Sigmoid colon (tissue), 7 donors: ENCODE measurements around the gene KCNB1. TPM values are rescaled to one million over a fixed set of nuclear protein-coding genes. Genes with fewer than 3 reads are reported as not detected.

ENCODE experiments used
- DNase-seq: peaks from one replicate; pipeline ENCODE4 v3.0.0-alpha.2; 2019
- H3K27ac ChIP-seq, 4 donors: fragments of 200-600 bp; sonication (generic); one replicate each; pipeline ENCODE4 v1.5.1; 2016 to 2019; ENCODE audit warnings: mild to moderate bottlenecking in 1 of 4
- H3K27me3 ChIP-seq, 3 donors: fragments of 200-600 bp; sonication (generic); one replicate each; pipeline ENCODE4 v1.5.1; 2019; ENCODE audit warnings: mild to moderate bottlenecking in 1 of 3
- H3K36me3 ChIP-seq, 4 donors: fragments of 200-600 bp; sonication (generic); one replicate each; pipeline ENCODE4 v1.5.1; 2016 to 2019
- H3K4me1 ChIP-seq, 4 donors: fragments of 200-600 bp; sonication (generic); one replicate each; pipeline ENCODE4 v1.5.1; 2017 to 2019
- H3K4me3 ChIP-seq, 4 donors: fragments of 200-600 bp; sonication (generic); one replicate each; pipeline ENCODE4 v1.5.1; 2017 to 2019; ENCODE audit warnings: mild to moderate bottlenecking in 2 of 4, moderate library complexity in 1 of 4
- H3K9me3 ChIP-seq, 4 donors: fragments of 200-600 bp in 3 of 4; sonication (generic) in 3 of 4; one replicate each; pipeline versions ENCODE4 v1.5.1 to v1.6.1; 2013 to 2019
- EP300 ChIP-seq, 4 donors: sonication (generic); formaldehyde crosslinking; IDR thresholded peaks; one replicate each; pipeline ENCODE4 v1.6.1; 2017; ENCODE audit warnings: antibody characterized with exemption in 4 of 4
- POLR2A ChIP-seq, 2 donors: fragments of 450-650 bp; IDR thresholded peaks; one replicate each; pipeline ENCODE4 v1.6.1; 2016; ENCODE audit warnings: antibody characterized with exemption in 2 of 2, mild to moderate bottlenecking in 2 of 2, moderate library complexity in 2 of 2
- POLR2AphosphoS5 ChIP-seq, 4 donors: sonication (generic); formaldehyde crosslinking; IDR thresholded peaks; one replicate each; pipeline ENCODE4 v1.6.1; 2017; ENCODE audit warnings: antibody characterized with exemption in 4 of 4
- WGBS, 2 donors: extraction: QIAGEN DNeasy Blood & Tissue Kit; methylation state at CpG; one replicate each; pipeline ENCODE4 v1.1.7; 2013; 5-methylcytosine and 5-hydroxymethylcytosine counted together
- intact Hi-C: fragments of 100-400 bp; cut with DNase I; formaldehyde crosslinking; loops from one replicate; pipeline ENCODE4 v1.15.1; 2023
- polyA plus RNA-seq, 3 donors: library from polyadenylated mRNA; stranded (reverse); fragments of 200-250 nt; gene quantifications; one replicate each; pipeline ENCODE4 v1.2.3, GENCODE V29; 2013
- total RNA-seq, 4 donors: library from RNA; depleted of rRNA; stranded (reverse); fragments of >200 nt; gene quantifications; one replicate each; pipeline ENCODE4 v1.1.0, GENCODE V29; 2016
- TF ChIP-seq, protein P1 (sequence below), 4 experiments: fragments of 450-650 bp in 3 of 4; fragments of 200-600 bp in 1 of 4; IDR thresholded peaks; one replicate each; pipeline ENCODE4 v1.5.1; 2016 to 2019; ENCODE audit warnings: antibody characterized with exemption in 4 of 4, mild to moderate bottlenecking in 3 of 4, moderate library complexity in 2 of 4
- donor health status: healthy with polysubstance abuse.
- donor health status: Bipolar disorder and iron deficiency.
- donor health status: healthy.

The KCNB1 gene
- total and polyA plus RNA-seq, 7 donors: under 0.01 to 20.6 (median 14.6) TPM; not detected in 1

DNA sequence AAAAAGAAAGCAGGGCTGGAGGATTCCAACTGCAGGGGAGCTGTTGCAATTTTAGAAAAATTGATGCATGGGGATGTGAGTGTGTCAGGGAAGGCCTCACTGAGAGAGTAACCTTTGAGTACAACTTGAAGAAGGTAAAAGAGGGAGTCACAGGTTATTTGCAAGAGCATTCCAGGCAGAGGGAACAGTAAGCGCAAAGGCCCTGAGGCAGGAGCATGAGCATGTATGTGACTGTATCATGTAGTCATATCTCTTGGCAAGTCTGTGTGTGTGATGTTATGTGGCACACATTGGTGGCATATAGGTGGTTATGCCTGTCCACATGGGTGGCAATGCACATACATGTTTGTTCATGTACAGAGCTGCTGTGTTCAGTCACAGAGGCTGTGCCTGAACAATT, 133.4 kb downstream of the KCNB1 start:
- no peak overlapping the region for H3K4me3 ChIP-seq
- H3K9me3 ChIP-seq: no peaks in the 10 kb centered on the region
- no peak for DNase-seq
- H3K27ac ChIP-seq: peak overlapping the region in 3 of 4 donors; percentile 76 to 89 (median 78)
- intact Hi-C loops: no loop called here
- peaks cover 0 to 58% (median 50%) of the 10 kb centered on the region in 4 donors for H3K4me1 ChIP-seq
- 95 to 100% methylated on average over 1 of the region's 1 CpG for WGBS, 2 donors
- H3K36me3 ChIP-seq: no peaks in the 10 kb centered on the region
- no peaks in the 10 kb centered on the region for H3K27me3 ChIP-seq
- TF ChIP-seq POLR2AphosphoS5 (IDR thresholded peaks at IDR 0.05) (no peak), EP300 (IDR thresholded peaks at IDR 0.05) (no peak), POLR2A (IDR thresholded peaks at IDR 0.05) (no peak)
- TF ChIP-seq, protein P1, sequence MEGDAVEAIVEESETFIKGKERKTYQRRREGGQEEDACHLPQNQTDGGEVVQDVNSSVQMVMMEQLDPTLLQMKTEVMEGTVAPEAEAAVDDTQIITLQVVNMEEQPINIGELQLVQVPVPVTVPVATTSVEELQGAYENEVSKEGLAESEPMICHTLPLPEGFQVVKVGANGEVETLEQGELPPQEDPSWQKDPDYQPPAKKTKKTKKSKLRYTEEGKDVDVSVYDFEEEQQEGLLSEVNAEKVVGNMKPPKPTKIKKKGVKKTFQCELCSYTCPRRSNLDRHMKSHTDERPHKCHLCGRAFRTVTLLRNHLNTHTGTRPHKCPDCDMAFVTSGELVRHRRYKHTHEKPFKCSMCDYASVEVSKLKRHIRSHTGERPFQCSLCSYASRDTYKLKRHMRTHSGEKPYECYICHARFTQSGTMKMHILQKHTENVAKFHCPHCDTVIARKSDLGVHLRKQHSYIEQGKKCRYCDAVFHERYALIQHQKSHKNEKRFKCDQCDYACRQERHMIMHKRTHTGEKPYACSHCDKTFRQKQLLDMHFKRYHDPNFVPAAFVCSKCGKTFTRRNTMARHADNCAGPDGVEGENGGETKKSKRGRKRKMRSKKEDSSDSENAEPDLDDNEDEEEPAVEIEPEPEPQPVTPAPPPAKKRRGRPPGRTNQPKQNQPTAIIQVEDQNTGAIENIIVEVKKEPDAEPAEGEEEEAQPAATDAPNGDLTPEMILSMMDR (IDR thresholded peaks at IDR 0.05): no peak

DNA sequence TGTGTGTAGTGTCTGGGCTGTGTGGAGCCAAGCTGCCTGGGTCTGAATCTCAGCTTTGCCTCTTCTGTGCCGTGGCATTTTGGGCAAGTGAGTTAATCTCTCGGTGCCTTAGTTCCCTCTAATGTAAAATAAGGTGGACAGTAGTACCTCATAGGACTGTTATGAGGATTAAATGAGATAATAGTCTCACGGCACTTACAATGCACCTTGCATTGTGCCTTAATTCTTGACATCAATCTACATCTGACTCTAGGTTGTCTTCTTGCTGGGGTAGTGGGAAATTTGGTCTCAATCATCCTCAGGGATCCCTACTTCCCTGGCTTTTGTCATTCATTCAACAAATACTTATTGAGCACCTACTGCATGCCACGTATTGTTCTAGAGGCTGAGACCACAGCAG, 133.9 kb downstream of the KCNB1 start:
- intact Hi-C loops: no loop called here
- TF ChIP-seq POLR2AphosphoS5 (IDR thresholded peaks at IDR 0.05): no peak
- TF ChIP-seq, protein P1 (IDR thresholded peaks at IDR 0.05): no peak
- TF ChIP-seq POLR2A (IDR thresholded peaks at IDR 0.05): no peak
- TF ChIP-seq EP300 (IDR thresholded peaks at IDR 0.05): no peak
- 82 to 88% methylated on average over 4 of the region's 4 CpGs for WGBS, 2 donors

DNA sequence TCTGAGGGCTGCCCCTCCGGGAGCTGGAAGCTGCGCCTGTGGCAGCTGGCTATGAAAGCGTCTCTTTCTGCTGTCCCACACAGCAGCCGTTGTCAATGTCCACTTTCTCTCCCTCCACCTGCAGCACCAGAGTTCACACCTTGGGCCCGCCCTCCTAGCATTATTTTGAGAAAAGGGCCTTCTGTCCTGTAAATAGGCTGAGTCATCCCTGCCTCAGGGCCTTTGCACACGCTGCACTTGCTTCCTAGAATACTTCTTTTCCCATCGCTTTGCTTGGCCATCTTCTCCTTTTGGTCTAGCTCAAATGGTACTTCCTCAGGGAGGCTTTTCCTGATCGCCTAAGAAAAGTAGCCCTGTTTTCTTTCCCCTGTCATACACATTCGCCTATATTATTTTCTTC, 135.3 kb downstream of the KCNB1 start:
- Histone ChIP-seq H3K27me3 (no peaks in the 10 kb centered on the region), H3K9me3 (no peaks in the 10 kb centered on the region), H3K4me1 (peaks cover 0 to 58% (median 44%) of the 10 kb centered on the region in 4 donors), H3K36me3 (no peaks in the 10 kb centered on the region), H3K4me3 (no peak overlapping the region), H3K27ac (peak overlapping the region in 3 of 4 donors; percentile 24 to 89 (median 74))
- DNase-seq: no peak
- no peak for TF ChIP-seq POLR2A (IDR thresholded peaks at IDR 0.05)
- no peak for TF ChIP-seq EP300 (IDR thresholded peaks at IDR 0.05)
- no peak for TF ChIP-seq POLR2AphosphoS5 (IDR thresholded peaks at IDR 0.05)
- TF ChIP-seq, protein P1 (IDR thresholded peaks at IDR 0.05): no peak
- intact Hi-C loops: no loop called here
- WGBS, 2 donors: 88 to 94% methylated on average over 9 of the region's 9 CpGs

More for the DNA sequence above, 133.9 kb downstream of the KCNB1 start:
- peak overlapping the region in 3 of 4 donors; percentile 23 to 89 (median 78) for H3K27ac ChIP-seq
- H3K4me3 ChIP-seq: no peak overlapping the region
- peaks cover 0 to 60% (median 52%) of the 10 kb centered on the region in 4 donors for H3K4me1 ChIP-seq
- H3K36me3 ChIP-seq: no peaks in the 10 kb centered on the region
- no peak for DNase-seq
- no peaks in the 10 kb centered on the region for H3K27me3 ChIP-seq
- no peaks in the 10 kb centered on the region for H3K9me3 ChIP-seq

DNA sequence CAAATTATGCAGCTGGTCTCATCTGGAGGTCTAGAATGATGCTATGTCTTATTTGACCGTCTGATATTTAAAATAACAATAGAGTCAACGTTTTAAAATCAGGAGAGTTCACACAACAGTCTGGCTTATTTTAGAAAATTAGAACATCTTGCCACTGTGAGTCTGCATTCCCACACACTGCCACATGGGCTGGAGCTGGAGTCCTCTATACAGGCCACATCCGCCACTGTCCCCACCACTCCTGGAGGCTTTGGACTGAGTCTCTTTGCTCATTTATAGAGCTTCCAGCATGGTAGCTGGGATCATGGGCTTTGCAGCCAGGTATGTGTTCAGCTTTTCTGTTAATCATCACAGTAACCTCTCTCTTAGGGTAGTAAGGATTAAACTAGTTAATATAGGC, 135.8 kb downstream of the KCNB1 start:
- intact Hi-C loops: no loop called here
- Histone ChIP-seq H3K4me3 (no peak overlapping the region), H3K36me3 (no peaks in the 10 kb centered on the region), H3K9me3 (no peaks in the 10 kb centered on the region), H3K4me1 (peaks cover 0 to 54% (median 42%) of the 10 kb centered on the region in 4 donors), H3K27me3 (no peaks in the 10 kb centered on the region), H3K27ac (peak overlapping the region in 3 of 4 donors; percentile 74 to 89 (median 77))
- WGBS, 2 donors: 78 to 83% methylated on average over 3 of the region's 3 CpGs
- TF ChIP-seq, protein P1 (IDR thresholded peaks at IDR 0.05): no peak
- TF ChIP-seq POLR2A (IDR thresholded peaks at IDR 0.05) (no peak), EP300 (IDR thresholded peaks at IDR 0.05) (no peak), POLR2AphosphoS5 (IDR thresholded peaks at IDR 0.05) (no peak)
- DNase-seq: no peak

DNA sequence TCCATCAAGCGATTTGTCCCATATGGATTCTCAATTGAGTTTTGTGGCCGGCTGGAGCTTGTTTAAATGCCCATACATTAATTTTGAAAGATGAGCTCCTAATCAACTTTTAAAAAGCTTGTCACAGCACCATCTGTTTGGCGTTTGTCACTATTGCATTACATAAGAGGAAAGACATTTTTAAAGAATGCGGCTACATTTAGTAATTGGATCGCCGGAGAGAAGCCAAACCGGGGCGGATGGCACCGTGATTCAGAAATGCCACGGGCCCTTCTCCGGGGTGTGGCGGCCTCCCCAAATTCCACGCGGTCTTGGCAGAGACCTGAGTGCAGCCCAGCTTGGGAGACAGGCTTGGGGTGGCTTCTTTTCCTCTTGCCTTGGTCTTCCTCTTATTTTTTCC, 136.9 kb downstream of the KCNB1 start:
- Histone ChIP-seq H3K4me3 (no peak overlapping the region), H3K27me3 (no peaks in the 10 kb centered on the region), H3K9me3 (no peaks in the 10 kb centered on the region), H3K27ac (peak overlapping the region; percentile 74 to 89 (median 80)), H3K4me1 (peaks cover 0 to 57% (median 43%) of the 10 kb centered on the region in 4 donors), H3K36me3 (no peaks in the 10 kb centered on the region)
- peak; percentile 75 for DNase-seq
- intact Hi-C loops: no loop called here
- WGBS, 2 donors: 71 to 72% methylated on average over 14 of the region's 14 CpGs
- TF ChIP-seq, protein P1 (IDR thresholded peaks at IDR 0.05): no peak
- TF ChIP-seq EP300 (IDR thresholded peaks at IDR 0.05) (no peak), POLR2AphosphoS5 (IDR thresholded peaks at IDR 0.05) (peak in 1 of 4 donors; percentile 4), POLR2A (IDR thresholded peaks at IDR 0.05) (no peak)
